ENCODE data around the gene LACTB.
A peak's percentile ranks its signal among the peaks of the same experiment; 100 is the strongest.

The LACTB gene

GRCh38 chr15:63181648-63182047 is 60.0 kb downstream of the LACTB start:
- DNase-seq, result no peak

- DNase-seq, result no peak
Measured at GRCh38 chr15:63185206-63185605, 63.5 kb downstream of the LACTB start.

- DNase-seq, result no peak
Measured at GRCh38 chr15:63186065-63186464, 64.4 kb downstream of the LACTB start.

- DNase-seq, result no peak
Measured at GRCh38 chr15:63187589-63188226, 66.0 kb downstream of the LACTB start.

- DNase-seq, result peak; percentile 55
Measured at GRCh38 chr15:63188247-63188925, 66.7 kb downstream of the LACTB start.

GRCh38 chr15:63188926-63189871 is 67.5 kb downstream of the LACTB start, which contains the start of gene RAB8B:
TSS of gene RAB8B (plus strand) at chr15:63189606. CDS start at chr15:63189625, 19 bp downstream.
- peak; percentile 99 for DNase-seq

- no peak for DNase-seq
Measured at GRCh38 chr15:63189941-63190768, 68.5 kb downstream of the LACTB start.

GRCh38 chr15:63190769-63191649 is 69.3 kb downstream of the LACTB start:
- no peak for DNase-seq
